BLaER1 (cell line): ENCODE results near the gene RASIP1.

Experiments
- H3K27ac ChIP-seq: shearing (Covaris generic); formaldehyde crosslinking; 2 replicates; pipeline ENCODE4 v1.8.1; 2022
- H3K27me3 ChIP-seq: shearing (Covaris generic); formaldehyde crosslinking; 2 replicates; pipeline ENCODE4 v1.8.1; 2022
- H3K36me3 ChIP-seq: shearing (Covaris generic); formaldehyde crosslinking; 2 replicates; pipeline ENCODE4 v1.8.1; 2022
- H3K4me1 ChIP-seq: shearing (Covaris generic); formaldehyde crosslinking; 2 replicates; pipeline ENCODE4 v1.8.1; 2022
- H3K4me2 ChIP-seq: shearing (Covaris generic); formaldehyde crosslinking; 2 replicates; pipeline ENCODE4 v1.8.1; 2022
- H3K4me3 ChIP-seq: shearing (Covaris generic); formaldehyde crosslinking; 2 replicates; pipeline ENCODE4 v1.8.1; 2022
- H3K9ac ChIP-seq: shearing (Covaris generic); formaldehyde crosslinking; 2 replicates; pipeline ENCODE4 v1.8.1; 2022
- H3K9me3 ChIP-seq: shearing (Covaris generic); formaldehyde crosslinking; 2 replicates; pipeline ENCODE4 v1.8.1; 2022
- H4K20me1 ChIP-seq: shearing (Covaris generic); formaldehyde crosslinking; 2 replicates; pipeline ENCODE4 v1.8.1; 2022
- Cebpa-rat ChIP-seq: shearing (Covaris generic); IDR thresholded peaks from 2 replicates; pipeline ENCODE4 v1.8.1; 2022

Gene RASIP1

DNA sequence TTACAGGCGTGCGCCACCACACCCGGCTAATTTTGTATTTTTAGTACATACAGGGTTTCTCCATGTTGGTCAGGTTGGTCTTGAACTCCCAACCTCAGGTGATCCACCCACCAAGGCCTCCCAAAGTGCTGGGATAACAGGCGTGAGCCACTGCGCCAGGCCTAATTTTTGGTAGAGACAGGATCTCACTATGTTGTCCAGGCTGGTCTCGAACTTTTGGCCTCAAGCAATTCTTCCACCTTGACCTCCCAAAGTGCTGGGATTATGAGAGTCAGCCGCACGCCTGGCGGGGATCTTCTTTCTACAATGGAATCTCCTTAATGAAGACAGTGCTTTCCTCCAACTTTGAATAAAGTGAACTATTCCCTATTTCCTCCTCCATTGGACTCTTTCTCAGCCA, 5.8 kb downstream of the RASIP1 start:
- no peak overlapping the region for H3K4me3 ChIP-seq
- H3K4me2 ChIP-seq: no peak overlapping the region
- no peak for TF ChIP-seq Cebpa-rat

DNA sequence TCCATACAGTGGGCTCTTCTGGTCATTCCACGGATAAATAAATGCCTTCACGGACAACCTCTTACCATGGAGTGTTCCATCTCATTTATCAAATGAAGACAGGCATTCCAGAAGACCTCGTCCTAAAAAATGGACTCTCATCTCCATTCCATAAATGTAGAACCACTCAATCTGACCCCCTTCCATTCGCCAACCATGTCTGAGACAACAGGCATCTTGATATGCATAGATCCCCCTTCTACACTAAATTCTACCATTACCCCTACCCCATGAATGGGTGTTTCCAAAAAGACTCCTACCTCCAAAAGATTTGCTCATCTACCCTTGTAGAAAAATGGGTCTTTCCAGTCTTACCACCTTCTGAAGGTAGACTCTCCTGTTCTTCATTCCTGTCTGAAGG, 9.0 kb downstream of the RASIP1 start:
- no peak overlapping the region for H3K27ac ChIP-seq
- H3K36me3 ChIP-seq: peaks cover 87% of the 10 kb centered on the region
- TF ChIP-seq Cebpa-rat: no peak
- no peak overlapping the region for H3K4me2 ChIP-seq
- H3K9ac ChIP-seq: no peak overlapping the region
- H3K4me1 ChIP-seq: peaks cover 8% of the 10 kb centered on the region
- no peak overlapping the region for H3K4me3 ChIP-seq
- H3K9me3 ChIP-seq: peaks cover 47% of the 10 kb centered on the region
- no peaks in the 10 kb centered on the region for H4K20me1 ChIP-seq
- H3K27me3 ChIP-seq: no peaks in the 10 kb centered on the region

More for the DNA sequence above, 5.8 kb downstream of the RASIP1 start:
- Histone ChIP-seq H3K4me1 (peaks cover 11% of the 10 kb centered on the region), H3K36me3 (peaks cover 57% of the 10 kb centered on the region), H4K20me1 (no peaks in the 10 kb centered on the region), H3K27ac (no peak overlapping the region), H3K27me3 (no peaks in the 10 kb centered on the region), H3K9me3 (peaks cover 16% of the 10 kb centered on the region), H3K9ac (no peak overlapping the region)

DNA sequence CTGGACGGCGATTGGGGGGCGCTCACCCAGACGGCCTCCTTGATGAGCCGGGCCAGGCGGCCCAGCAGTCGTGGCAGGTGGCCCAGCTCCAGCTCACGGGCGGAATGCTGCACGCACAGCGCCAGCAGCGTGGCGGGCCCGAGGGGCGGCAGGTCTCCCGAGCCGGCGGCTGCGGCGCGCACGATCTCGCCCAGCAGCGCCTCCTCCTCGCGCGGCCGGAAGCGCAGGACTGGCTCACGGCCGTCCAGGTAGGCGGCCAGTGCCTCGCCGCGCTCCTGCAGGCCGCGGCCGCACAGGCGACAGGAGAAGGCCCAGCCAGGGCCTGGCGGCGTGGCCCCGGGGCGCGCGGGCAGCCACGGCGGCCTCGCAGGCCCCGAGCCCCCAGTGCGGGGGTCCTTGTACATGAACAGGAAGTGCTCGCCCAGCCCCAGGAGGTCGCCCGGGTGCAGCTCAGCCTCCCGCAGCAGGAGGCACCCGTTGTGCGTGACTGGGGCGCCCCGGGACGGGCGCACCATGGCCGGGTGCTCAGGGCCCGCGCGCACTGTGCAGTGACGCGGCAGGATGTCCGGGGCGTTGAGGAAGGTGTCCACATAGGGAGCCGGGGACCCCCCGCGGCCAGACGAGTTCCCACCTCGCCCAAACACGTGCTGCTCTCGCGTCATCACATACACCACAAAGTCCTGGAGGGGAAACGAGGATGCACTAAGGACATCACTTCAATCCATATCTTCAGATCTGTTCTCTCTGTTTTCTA, 11.3 kb downstream of the RASIP1 start:
- Histone ChIP-seq H3K27ac (no peak overlapping the region), H3K4me1 (peaks cover 30% of the 10 kb centered on the region), H3K4me2 (no peak overlapping the region), H3K4me3 (no peak overlapping the region), H3K36me3 (peaks cover 79% of the 10 kb centered on the region), H4K20me1 (no peaks in the 10 kb centered on the region), H3K9ac (no peak overlapping the region), H3K27me3 (no peaks in the 10 kb centered on the region), H3K9me3 (peaks cover 54% of the 10 kb centered on the region)
- TF ChIP-seq Cebpa-rat: no peak

DNA sequence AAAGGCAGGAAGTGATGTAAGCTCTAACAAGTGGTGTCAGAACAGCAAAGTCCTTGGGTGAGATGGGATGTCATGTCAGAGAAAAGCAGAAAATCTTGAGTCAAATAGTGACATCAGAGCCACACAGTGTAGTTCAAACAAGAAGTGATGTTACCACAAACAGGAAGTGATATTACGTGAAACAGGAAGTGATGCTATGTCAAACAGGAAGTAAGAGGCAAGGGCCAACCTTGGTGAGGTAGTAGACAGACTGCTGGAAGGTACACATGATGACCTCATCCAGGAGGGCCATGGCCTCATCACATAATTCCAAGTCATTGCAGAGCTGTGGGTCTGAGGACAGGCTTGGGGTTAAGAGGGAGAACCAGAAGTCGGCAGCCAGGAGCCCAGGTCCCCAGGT, 13.9 kb downstream of the RASIP1 start:
- Histone ChIP-seq H3K36me3 (peaks cover 64% of the 10 kb centered on the region), H4K20me1 (no peaks in the 10 kb centered on the region), H3K27me3 (no peaks in the 10 kb centered on the region), H3K4me1 (peaks cover 38% of the 10 kb centered on the region), H3K9ac (no peak overlapping the region), H3K9me3 (peaks cover 54% of the 10 kb centered on the region), H3K27ac (peak overlapping the region; percentile 82; the same call in 1 of the 2 replicates), H3K4me2 (peak overlapping the region; percentile 52), H3K4me3 (peak overlapping the region; percentile 37; the same call in 1 of the 2 replicates)
- no peak for TF ChIP-seq Cebpa-rat

DNA sequence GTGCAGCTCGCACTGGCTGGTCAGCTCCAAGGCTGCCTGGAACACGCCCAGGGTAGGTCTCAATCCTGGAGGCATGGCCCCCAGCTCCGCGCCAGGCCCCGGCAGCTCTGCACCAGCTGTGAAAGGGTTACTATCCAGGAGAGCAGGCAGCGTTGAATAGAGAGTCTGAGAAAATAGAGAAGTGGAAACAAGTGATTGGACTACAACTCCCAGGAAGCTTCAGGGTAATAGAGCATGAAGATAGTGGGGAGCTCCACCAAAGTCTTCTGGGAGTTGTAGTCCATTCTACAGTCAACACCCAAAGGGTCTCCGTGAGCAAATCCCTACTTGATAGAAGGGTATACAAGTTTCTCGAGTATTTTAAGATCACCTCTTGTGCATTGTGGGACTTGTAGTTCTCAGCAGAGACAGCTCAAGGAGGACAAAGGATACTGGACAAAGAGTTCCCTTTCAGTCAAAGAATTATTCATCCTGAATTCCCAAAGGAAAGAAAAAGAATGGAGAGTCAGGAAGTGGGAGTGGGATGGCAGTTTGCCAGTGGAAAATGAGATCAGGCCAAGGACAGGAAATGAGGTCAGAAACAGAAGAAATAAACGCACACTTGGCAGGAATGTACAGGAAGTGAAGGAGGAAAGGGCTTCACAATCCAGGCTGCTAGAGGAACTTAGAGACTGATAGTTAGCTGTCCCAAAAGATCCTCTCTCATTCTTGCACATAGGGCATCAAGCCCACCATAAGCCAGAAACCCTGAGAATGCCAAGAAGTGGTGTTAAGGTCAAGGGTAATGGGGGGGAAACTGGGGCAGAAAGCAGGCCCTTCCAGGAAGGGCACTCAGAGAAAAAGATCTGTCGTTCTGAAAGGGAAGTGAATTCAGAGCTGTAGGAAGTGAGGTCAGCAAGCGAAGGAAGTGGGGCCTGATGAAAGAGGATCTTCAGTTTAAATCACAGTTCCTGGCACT, 15.3 kb downstream of the RASIP1 start:
- H3K27ac ChIP-seq: peak overlapping the region; percentile 82
- peaks cover 50% of the 10 kb centered on the region for H3K36me3 ChIP-seq
- H3K9ac ChIP-seq: peak overlapping the region; percentile 18; the same call in 1 of the 2 replicates
- no peaks in the 10 kb centered on the region for H3K27me3 ChIP-seq
- peaks cover 47% of the 10 kb centered on the region for H3K4me1 ChIP-seq
- H3K4me3 ChIP-seq: peak overlapping the region; percentile 2; the same call in 1 of the 2 replicates
- TF ChIP-seq Cebpa-rat: no peak
- peaks cover 42% of the 10 kb centered on the region for H3K9me3 ChIP-seq
- H3K4me2 ChIP-seq: peak overlapping the region; percentile 52
- H4K20me1 ChIP-seq: no peaks in the 10 kb centered on the region

DNA sequence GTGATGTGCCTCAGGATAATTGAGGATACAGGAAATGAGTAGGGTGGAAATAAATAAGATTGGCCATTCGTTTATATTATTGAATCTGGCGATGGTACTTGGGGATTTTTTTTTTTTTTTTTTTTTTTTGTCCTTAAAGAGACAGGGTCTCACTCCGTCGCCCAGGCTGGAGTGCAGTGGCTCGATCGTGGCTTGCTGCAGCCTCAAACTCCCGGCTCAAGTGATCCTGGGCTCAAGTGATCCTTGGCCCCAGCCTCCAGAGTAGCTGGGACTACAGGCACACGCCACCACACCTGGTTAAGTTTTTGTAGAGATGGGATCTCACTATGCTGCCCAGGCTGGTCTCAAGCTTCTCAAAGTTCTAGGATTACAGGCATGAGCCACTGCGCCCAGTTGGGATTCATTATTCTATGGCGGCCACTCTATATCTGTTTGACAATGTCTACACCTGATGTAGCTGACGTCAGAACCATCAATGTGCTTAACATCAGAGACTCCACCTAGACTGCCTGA, 18.2 kb downstream of the RASIP1 start:
- peaks cover 23% of the 10 kb centered on the region for H3K36me3 ChIP-seq
- H3K27me3 ChIP-seq: no peaks in the 10 kb centered on the region
- H3K9me3 ChIP-seq: peaks cover 15% of the 10 kb centered on the region
- H3K4me3 ChIP-seq: no peak overlapping the region
- no peak overlapping the region for H3K9ac ChIP-seq
- H3K4me1 ChIP-seq: peaks cover 60% of the 10 kb centered on the region
- no peak overlapping the region for H3K4me2 ChIP-seq
- H3K27ac ChIP-seq: no peak overlapping the region
- H4K20me1 ChIP-seq: no peaks in the 10 kb centered on the region
- no peak for TF ChIP-seq Cebpa-rat

DNA sequence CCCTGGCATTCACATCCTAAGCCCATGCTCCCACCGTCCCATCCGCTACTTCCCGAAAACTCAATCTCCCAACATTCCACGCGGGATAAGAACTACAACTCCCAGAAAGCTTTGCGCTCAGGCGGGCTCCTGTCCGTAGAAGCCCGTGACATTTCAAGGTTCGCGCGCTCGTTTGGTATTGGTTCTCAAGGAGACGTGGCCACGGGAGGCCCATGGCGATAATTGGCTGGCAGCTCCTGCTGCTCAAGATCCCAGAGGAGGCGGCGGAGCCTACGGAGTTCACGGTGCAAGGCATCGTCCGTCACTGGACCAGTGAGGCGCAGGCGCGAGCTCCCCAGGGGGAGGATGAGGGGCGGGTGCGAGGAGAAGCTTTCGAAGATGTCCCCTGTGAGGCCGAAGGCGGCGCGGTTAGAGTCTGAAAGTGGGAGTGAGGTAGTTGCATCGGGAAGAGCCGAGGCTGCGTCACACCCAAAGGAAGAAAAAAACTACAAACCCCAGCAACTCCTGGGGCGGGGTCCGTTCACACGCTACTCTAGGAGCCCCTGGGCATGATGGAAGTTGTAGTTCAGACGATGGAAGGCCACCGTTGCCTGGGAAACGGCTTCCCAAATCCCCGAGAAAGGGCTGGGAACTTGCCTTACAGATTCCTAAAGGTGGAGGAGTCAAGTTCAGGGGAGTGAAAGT, 19.7 kb downstream of the RASIP1 start:
- peak overlapping the region; percentile 81 for H3K4me2 ChIP-seq

DNA sequence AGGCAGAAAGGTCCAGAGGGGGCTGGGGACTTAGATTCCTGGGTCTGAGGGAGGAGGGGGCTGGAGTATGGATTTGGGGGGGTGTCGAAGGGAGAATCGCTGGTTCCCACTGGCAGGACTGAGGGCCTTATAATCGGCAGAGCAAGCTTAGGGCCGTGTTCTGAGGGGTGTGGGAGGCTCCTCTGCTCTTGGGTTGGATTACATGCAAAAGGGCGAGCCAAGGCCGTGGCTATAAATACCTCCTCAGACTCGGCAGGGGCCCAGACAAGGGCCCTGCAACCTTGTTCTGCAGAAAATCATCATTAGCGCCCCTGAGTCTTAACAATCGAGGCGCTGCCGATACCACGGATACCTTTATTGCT, 20.2 kb downstream of the RASIP1 start:
- H3K27me3 ChIP-seq: no peaks in the 10 kb centered on the region
- peak overlapping the region; percentile 73 for H3K27ac ChIP-seq
- H3K36me3 ChIP-seq: 0 out of 2 replicates have a peak, but pooled peaks cover 10% of the 10 kb centered on the region
- H3K9me3 ChIP-seq: no peaks in the 10 kb centered on the region
- peaks cover 48% of the 10 kb centered on the region for H3K4me1 ChIP-seq
- H3K4me3 ChIP-seq: peak overlapping the region; percentile 66
- TF ChIP-seq Cebpa-rat: no peak
- peak overlapping the region; percentile 11; the same call in 1 of the 2 replicates for H3K9ac ChIP-seq
- H4K20me1 ChIP-seq: no peaks in the 10 kb centered on the region
- peak overlapping the region; percentile 81 for H3K4me2 ChIP-seq

More for the DNA sequence above, 19.7 kb downstream of the RASIP1 start:
- no peak for TF ChIP-seq Cebpa-rat
- Histone ChIP-seq H3K27me3 (no peaks in the 10 kb centered on the region), H3K4me1 (peaks cover 48% of the 10 kb centered on the region), H3K9me3 (no peaks in the 10 kb centered on the region), H3K36me3 (0 out of 2 replicates have a peak, but pooled peaks cover 10% of the 10 kb centered on the region), H3K4me3 (peak overlapping the region; percentile 66), H3K27ac (peak overlapping the region; percentile 73), H3K9ac (peak overlapping the region; percentile 68), H4K20me1 (no peaks in the 10 kb centered on the region)
